Uterus (tissue), 2 donors: Measurements from ENCODE around the gene MEIS1.

Experiments used
- CTCF ChIP-seq, 4 experiments: fragments of 200-600 bp in 2 of 4; fragments of 450-650 bp in 2 of 4; sonication (generic) in 2 of 4; IDR thresholded peaks; one replicate each; pipeline ENCODE4 v1.5.1; 2016 to 2019; ENCODE audit warnings: antibody characterized with exemption in 4 of 4, mild to moderate bottlenecking in 2 of 4, moderate library complexity in 1 of 4
- POLR2A ChIP-seq, 2 donors: fragments of 450-650 bp; IDR thresholded peaks; one replicate each; pipeline ENCODE4 v1.6.1; 2016; ENCODE audit warnings: antibody characterized with exemption in 2 of 2, mild to moderate bottlenecking in 1 of 2, moderate library complexity in 1 of 2

- TF ChIP-seq POLR2A (IDR thresholded peaks at IDR 0.05) (no peak), CTCF (IDR thresholded peaks at IDR 0.05) (peak in 2 of 4 experiments; percentile 10 to 15)
Measured at GRCh38 chr2:66577321-66578053, 142.6 kb downstream of the MEIS1 start.
